ENCODE measurements around the gene TMEM266.

Gene TMEM266

DNA sequence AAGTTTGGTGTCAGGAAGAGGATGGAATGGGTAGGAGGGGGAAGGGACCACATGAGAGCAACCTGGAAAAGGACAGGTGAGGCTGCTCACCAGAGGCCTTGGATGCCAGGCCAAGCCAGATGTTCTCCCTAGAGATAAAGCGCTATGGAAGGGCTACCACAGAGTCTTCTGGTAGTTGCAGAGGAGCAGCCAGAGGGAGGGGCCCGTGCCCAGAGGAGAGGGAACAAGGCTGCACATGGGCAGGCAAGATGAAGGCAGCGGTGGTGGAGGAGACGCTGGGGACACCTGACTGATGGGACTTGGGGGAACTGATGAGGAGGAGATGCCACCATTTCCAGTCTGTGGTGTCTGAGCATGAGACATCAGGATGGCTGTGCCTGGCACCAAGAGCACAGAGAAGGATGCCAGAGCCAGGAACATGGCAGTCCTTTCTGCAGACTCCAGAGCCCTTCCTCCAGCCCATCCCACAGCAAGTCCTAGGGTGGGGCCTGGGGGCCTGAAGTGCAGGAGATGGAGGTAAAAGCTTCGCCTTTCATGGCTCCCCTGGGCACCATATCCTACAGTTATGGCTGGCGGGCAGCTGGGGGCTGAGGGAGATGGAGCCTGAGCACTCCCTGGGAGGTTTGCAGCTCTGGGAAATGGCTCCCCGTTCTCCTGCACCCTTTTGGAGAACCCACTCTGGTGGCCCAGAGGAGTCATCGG is 148.4 kb downstream of the TMEM266 start:
- FAIRE-seq = no peak

DNA sequence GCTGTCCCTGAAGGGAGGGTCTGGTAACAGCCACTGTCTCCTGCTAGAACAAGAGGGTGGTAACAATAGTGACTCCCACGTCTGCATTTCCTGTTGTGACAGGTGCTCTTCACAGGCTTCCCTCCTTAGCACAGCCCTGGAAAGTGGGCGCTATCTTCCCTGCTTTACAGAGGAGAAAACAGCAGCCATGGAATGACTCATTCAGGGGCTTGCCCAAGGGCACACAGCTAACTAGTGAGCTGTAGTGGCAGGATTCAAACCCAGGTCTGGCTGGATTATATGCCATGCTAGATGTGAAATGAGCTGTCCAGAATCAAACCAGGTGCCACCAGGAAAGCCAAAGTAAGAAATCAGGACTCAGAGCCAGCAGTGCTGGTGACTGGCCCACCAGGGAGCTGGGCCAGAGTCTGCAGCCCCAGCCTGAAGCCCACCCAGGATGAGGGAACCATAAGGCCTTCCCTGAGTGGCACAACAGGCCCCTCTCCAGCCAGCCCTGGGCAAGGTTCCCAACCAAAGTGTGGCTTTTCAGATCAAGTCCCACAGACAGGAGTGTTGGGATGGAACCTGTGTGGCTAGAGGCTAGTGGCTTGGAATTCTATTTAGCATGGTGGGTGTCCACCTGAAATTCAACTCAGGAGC is 149.1 kb downstream of the TMEM266 start:
- FAIRE-seq = no peak

DNA sequence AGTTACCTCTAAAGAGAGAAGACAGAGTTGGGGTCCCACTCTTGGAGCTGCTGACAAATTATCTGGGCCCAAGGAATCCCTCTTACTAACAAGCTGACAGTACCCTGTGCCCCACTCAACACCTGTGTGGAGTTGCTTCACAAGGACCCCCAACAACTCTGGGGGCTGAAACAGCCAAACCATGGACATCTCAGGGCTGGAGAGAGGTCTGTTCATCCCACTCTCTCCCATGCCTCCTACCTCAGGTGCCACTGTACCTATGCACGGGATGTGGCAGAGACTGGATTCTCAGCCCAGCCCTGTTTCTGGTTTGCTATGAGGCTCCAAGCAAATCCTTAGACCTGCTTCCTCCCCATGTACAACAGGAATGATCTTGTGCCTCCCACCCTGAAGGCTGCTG is 149.7 kb downstream of the TMEM266 start:
- no peak for FAIRE-seq

DNA sequence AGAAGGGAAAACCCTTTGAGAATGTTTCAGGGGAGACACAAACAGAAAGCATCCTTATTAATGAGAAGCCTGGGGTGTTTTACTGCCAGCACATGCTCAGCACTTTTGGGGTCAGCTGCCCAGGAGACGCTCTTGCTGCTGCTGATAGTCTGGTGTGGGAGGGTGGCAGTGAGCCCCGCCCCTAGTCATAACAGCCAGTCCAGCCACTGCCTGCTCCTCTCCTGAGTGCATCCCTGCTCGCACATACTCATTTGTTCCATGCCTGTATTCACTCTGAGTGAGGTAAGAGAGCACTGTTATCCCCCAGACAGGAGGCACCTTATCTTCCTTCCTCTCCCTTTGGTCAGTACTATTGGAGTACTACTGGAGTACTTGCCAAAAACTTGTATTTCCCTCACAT is 150.2 kb downstream of the TMEM266 start:
- FAIRE-seq = no peak

DNA sequence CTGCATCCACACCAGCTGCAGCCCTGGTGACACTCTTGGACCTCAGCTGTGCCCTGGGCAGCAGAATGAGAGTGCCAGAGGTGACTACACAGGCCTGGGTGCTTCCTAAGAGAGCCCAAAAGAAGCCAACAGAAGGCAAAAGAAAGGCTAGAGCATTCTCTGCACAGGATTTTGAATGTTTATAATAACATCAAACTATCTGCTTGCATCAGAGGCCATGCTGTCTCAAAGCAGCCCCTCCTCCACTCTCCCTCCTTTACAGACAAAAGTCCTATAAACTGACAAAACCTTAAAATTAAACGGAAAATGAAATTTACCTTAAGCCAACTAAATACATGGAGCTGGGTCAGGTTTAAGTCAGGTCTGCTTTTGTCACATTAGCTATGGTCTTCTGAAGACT is 155.8 kb downstream of the TMEM266 start:
- no peak for FAIRE-seq

DNA sequence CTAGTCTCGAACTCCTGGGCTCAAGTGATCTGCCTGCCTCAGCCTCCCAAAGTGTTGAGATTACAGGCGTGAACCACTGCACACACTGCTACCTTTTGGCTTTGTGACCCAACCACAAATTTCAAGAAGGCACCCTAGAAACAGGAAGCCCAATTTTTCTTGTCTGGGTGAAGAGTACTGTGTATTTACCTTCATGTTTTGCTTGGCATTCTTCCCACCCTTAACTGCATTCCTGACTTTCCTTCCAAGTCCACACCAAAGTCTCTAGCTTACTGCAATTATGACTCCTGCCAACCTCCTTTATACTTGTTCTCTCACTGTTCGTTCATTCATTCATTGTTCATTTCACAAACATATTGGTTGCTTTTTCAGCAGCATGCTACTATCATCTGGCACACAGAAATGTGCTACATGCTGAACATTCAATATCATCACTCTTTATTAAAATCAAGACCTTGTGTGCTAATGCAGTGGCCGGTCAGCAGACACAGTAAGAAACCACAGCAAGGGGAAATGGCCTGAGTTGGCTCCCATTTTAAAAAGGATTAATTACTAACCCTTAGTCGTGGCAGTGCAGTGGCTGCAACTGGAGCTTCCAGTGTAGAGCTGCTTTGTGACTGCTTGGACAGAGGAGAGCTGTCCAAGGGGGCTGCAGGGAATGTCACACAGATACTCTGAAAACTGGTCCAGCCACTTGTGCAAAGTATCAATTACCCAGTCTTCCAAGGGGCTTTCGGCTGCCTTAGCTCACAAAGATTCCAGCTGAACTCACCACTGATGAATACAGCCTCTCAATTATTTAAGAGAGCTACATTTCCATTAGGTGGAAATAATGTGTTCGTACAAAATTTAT is 157.5 kb downstream of the TMEM266 start:
- no peak for FAIRE-seq

DNA sequence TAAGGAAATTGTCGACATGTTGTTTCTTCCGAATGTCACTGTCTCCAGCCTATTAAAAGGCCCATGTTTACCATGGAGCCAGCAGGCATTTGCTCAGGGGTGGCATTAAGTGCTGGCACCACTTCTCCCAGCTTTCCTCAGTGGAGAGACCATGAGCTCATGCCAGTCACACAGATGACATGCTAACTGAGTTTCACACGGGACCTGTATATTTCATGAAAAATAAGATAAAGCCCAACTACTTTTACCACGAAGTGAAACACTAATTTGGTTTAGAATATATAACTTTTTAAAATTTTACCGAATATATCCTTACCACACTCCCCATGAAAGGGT is 158.1 kb downstream of the TMEM266 start:
- no peak for FAIRE-seq

DNA sequence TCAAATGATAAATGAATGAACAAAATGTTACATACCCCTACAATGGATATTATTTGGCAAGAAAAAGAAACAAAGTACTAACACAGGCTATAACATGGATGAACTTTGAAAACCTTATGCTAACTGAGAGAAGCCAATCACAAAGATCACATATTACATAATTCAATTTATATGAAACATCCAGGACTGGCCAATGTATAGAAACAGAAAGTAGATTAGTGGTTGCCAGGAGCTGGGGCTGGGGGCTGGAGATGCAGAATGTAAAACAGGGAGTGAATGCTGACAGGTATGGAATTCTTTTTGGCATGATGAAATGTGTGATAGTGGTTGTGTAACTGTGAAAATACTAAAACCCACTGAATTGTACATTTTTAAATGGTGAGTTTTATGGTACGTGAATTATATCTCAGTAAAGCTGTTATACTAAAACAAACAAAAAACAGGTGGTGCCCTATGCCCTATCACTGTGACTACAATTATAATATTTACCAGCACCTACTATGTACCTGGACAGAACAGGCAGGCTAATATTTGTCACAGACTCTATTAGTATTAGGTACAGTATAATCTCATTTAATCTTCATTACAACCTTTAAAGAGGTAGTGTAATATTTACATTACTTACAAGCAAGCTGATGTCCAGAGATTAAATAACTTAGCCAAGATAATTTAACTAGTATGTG is 161.4 kb downstream of the TMEM266 start:
- FAIRE-seq = no peak

DNA sequence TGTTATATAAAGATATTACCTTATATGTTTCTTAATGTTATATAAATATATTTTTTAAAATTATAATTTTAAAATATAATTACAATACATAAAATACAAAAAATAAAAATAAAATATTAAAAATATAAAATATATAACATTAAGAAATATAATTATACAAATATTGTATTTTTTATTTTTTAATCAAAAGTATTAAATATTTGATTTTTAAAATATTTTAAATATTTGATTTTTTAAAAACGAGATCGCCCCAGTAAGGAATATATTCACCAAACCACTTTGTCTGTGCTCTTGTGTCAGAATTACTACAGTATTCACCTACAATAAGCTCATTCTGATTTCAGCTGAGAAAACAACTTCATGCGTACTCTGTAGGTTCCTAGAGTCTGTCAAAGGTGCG is 162.4 kb downstream of the TMEM266 start:
- peak; percentile 98 for FAIRE-seq

DNA sequence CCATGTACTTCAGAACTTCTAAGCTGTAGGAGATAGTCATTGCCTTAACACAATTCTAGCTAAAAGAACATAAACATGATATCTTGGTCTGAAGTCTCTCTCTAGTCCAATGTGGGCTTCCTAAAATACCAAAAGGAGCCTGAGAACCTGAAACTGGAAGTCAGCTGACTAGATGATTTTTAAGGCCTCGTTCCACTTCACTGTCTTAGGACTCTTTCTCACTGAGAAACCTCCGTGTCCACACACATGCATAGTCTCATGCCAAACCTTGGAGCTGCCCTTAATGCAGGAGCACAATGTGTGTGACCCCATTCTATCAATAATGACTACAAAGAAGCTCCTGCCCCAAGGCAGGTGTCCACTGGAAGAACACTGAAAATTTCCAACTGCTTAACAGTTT is 163.7 kb downstream of the TMEM266 start:
- no peak for FAIRE-seq

DNA sequence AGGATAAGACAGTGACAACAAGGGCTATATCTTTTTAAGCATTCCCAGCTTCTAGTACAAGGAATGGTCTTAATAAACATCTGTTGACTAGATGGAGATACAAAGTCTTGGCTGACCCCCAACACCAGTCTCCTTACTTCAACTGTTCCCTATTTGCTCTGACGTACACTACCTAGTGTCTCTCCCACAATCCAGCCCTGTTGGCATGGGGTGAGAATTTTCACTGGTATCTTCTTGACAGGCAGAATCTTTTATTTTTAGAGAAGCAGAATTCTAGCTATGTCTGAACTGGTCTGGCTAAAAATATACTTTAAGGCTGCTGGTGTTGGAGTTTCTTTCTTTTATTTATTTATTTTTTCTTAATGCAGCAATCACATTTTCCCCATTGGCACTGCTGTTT is 169.5 kb downstream of the TMEM266 start:
- no peak for FAIRE-seq

DNA sequence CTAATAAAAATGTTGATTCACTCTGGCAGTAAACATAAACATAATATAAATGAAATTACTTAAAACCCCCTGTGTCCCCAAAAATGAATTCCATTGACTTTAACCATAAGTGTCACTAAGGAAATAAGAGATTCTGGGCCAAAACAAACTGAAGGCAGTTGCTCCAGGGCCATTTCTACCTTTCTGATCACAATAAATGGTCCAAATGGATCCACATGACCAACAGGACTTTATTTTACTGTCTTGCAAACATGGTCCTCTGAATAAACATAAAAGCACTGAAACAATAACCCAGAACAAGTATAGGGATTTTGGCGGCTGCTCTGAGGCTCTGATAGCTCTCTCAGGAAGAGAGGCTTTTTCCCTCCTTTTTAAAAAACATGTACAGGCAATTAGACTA is 174.1 kb downstream of the TMEM266 start:
- no peak for FAIRE-seq

DNA sequence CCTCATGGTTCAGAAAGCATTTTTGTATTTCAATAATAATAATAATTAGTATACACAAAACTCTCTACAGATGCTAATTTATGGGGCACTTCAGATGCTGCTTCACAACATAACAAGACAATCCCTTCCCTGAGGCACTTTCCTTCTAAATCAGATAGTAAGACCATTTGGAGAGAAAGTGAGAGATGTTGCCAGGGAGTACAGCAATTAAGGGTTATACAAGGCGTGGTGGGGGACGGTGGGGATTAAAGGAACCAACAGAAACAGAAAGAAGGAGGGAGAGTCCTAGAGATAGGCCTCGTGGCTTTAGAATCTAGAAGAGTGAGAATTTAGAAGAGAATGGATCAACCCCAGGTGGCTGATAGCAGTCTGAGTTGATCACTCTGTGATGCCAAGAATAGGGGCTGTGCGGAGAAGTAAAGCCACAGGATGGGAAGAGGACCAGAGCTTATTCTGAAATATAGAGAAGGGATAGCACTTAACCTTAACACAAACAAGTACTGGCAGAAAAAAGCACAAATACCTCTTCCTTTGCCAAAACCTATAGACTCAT is 174.6 kb downstream of the TMEM266 start:
- no peak for FAIRE-seq

DNA sequence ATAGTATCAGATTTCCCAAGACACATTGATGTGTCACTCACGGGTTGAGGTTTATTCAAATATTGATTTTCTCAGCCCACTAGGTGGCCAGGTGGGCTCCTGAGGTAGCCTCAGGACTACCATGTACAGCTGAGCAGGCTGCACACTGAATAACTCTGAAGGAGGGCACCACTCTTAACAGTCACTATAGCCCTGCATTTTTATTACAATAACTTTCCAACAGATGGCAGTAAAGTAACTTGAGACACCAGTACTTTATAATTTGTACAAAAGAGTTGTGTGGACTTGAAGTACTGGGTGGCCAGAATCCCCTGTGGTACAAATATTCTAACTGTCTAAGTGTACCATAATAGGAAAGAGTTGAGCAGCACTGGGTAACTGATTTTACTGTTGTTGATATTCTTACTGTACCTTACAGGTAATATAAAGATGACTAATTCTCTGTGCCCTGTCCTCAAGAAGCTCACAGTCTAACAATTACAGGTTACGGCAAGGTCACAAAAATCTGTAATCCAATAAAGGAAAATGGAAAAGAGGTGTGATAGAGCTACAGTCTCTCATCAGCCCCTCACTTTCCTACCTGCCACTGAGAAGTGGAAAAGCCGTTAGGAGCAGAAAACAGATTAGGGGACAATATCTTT is 175.5 kb downstream of the TMEM266 start:
- FAIRE-seq = peak; percentile 64

DNA sequence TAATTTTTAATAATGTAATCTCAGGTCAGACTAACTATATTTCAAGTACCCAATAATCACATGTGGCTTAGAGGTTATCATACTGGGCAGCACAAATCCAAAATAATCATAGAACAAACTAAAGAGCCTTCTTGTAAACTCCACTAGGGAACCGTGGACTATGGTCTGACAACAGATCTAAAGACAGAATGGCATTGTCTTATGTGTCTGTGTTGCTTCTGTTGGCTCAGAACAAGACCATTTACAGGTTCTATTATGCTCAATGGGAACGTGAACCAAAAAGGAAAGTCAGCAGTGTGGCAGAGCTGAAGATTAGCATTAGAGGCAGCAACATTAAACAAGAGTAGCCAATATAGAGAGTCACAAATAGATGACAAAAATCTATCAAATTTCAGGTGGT is 176.6 kb downstream of the TMEM266 start:
- FAIRE-seq = no peak

DNA sequence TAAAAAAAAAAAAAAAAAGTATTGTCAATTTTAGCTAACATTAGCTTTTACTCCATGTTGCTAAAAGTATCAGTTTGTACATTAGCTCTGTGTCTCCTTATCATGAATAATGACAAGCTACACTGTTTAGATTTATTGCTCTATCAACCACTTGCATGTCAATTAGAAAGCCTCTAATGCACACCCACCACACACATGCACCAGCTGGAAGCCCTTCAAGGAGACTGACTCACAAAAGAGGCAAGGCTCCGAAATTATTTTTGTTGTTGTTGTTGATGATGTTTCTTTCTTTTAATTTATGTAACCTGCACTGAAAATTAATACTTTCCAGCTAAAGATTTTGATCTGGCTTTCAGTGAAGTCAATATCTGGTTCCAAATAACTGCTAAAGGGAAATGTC is 180.0 kb downstream of the TMEM266 start:
- FAIRE-seq = no peak

DNA sequence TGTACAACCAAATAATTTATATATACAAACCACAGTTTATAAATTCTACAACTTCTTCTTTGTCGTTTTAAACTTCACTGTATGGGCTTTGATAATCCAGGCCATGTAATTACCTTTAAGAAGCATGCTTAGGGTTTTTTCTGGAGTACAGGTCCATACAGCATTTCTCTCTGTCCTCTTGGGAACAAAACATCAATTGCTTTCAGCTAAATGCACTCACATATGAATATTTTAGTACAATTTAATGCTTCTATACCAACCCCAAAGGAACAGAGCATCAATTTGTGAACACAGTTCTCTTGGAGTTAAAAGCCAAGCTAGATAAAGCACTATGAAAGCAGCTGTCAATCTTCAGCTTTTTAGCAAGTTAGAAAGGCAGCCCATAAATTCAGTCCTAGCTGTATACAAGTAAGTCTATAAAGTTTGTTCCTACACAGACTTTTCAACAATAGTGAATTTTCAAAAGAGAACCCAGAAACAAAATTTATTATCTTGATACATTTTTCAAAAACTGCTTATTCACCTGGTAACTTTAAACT is 185.4 kb downstream of the TMEM266 start:
- no peak for FAIRE-seq

DNA sequence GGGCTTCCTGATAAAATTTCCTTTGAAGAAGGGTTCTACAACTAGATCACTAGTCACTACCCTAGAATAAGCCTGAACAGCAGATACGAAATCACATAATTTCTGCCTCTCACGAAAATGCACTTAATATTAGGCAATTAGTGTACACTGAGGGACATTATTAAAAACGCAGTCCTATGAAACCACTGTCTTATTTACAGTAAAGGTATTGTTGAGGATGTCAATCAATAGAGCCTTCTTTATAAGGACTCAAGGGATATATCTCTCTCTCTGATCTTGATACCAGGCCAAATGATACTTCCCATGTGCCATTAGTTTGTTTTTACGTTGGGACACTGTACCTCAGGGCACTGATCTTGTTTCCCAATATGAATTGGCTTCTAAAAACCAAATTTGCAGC is 191.9 kb downstream of the TMEM266 start:
- no peak for FAIRE-seq

DNA sequence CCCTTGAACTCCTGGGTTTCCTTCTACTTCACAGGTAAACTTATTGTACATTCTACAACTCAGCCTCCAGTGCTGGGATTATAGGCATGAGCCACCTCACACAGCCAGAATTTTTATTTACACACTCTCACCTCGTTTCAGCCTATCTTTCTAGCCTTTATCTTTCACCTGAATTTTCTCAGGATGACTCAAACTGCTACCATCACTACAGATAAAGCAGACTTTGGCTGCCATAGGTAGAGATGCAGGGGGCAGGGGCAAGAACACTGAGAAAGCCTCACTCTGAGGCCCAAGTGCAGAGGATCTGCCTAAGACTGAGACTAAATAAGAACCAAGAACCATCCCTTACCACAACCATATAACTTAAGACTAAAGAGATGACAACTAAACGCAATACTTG is 192.5 kb downstream of the TMEM266 start:
- no peak for FAIRE-seq

DNA sequence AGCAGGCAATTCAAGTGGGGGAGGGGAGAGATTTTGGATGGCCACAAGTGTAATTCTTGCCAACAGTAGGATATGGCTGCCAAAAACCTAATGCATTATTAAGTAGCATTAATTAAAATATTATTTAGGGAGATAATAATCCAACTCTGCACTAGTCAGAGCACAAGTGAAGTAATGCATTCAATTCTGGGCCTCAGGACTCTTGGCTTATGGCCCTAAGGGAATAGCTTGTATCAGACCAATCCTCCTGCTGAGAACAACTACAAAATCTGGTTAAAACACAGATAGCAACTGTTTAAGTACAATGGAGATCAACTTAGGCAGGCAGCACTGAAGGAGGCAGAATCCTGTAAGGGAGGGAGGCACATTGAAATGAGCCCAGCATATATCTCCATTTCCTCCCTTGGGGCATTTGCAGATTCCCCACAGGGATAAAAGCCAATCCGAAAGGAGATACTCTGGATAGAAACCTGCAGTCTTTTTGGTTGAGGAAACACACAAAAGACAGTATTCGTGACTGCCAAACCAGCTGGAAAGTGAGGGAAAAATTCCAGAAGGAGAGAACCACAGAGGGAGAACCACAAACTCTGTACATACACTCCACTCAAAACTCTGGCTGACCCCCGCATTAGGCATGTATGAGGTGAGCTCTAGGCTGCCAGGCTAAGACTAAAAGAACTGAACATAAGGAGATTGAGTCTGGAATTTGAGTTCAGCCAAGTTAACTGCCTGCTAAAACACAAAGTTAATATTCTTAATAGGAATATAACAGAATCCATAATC is 194.1 kb downstream of the TMEM266 start:
- FAIRE-seq = no peak
